Stomach (tissue), 9 donors: ENCODE results near the gene BABAM2. TPM values are rescaled to one million over a fixed set of nuclear protein-coding genes. Genes with fewer than 3 reads are reported as not detected.

Source experiments
- DNase-seq, 2 donors: peaks; one replicate each; pipeline versions ENCODE4 v3.0.0 to v3.0.0-alpha.2; 2013 to 2019
- H3K27ac ChIP-seq, 5 donors: fragments of 200-600 bp in 4 of 5; sonication (generic) in 4 of 5; one replicate each; pipeline ENCODE4 v1.5.1; 2013 to 2019; ENCODE audit warnings: mild to moderate bottlenecking in 1 of 5, moderate library complexity in 1 of 5
- H3K27me3 ChIP-seq, 3 donors: fragments of 200-600 bp; sonication (generic); one replicate each; pipeline ENCODE4 v1.5.1; 2017 to 2019; ENCODE audit warnings: mixed run types in 1 of 3
- H3K36me3 ChIP-seq, 4 donors: fragments of 200-600 bp; sonication (generic); 1 replicate in 3 of 4; 2 replicates in 1 of 4; pipeline ENCODE4 v1.5.1; 2016 to 2019
- H3K4me1 ChIP-seq, 4 donors: fragments of 200-600 bp; sonication (generic); one replicate each; pipeline ENCODE4 v1.5.1; 2016 to 2019
- H3K4me3 ChIP-seq, 4 donors: fragments of 200-600 bp; sonication (generic) in 3 of 4; one replicate each; pipeline ENCODE4 v1.5.1; 2016 to 2019; ENCODE audit warnings: mild to moderate bottlenecking in 1 of 4
- H3K9me3 ChIP-seq, 4 donors: fragments of 200-600 bp; sonication (generic); one replicate each; pipeline ENCODE4 v1.5.1; 2016 to 2019
- EP300 ChIP-seq: sonication (generic); formaldehyde crosslinking; IDR thresholded peaks from one replicate; pipeline ENCODE4 v1.6.1; 2017; ENCODE audit warnings: antibody characterized with exemption
- POLR2A ChIP-seq, 4 donors: fragments of 450-650 bp; IDR thresholded peaks; one replicate each; pipeline ENCODE4 v1.6.1; 2016; ENCODE audit warnings: antibody characterized with exemption in 4 of 4, control low read depth in 2 of 4, mild to moderate bottlenecking in 1 of 4, moderate library complexity in 1 of 4
- POLR2AphosphoS5 ChIP-seq, 3 donors: sonication (generic); formaldehyde crosslinking; IDR thresholded peaks; one replicate each; pipeline ENCODE4 v1.6.1; 2016; ENCODE audit warnings: antibody characterized with exemption in 3 of 3
- WGBS, 5 donors: extraction: QIAGEN DNeasy Blood & Tissue Kit in 3 of 5; methylation state at CpG; one replicate each; pipeline versions ENCODE4 v1.1.5 to v1.1.7; 2013 to 2018; 5-methylcytosine and 5-hydroxymethylcytosine counted together
- intact Hi-C: fragments of 100-400 bp; cut with DNase I; formaldehyde crosslinking; loops from one replicate; pipeline ENCODE4 v1.15.1; 2023; ENCODE audit warnings: low total_unique reads
- polyA plus RNA-seq, 3 donors: library from polyadenylated mRNA; stranded (reverse); fragments of 200-250 nt; gene quantifications; one replicate each; pipeline ENCODE4 v1.2.3, GENCODE V29; 2013
- total RNA-seq, 5 donors: library from RNA; depleted of rRNA; stranded (reverse); fragments of >200 nt; gene quantifications; one replicate each; pipeline versions ENCODE4 v1.1.0 to v1.2.3, GENCODE V29; 2014 to 2016
- TF ChIP-seq, protein P1 (sequence below), 7 experiments: fragments of 450-650 bp in 4 of 7; fragments of 200-600 bp in 3 of 7; sonication (generic) in 3 of 7; IDR thresholded peaks; one replicate each; pipeline ENCODE4 v1.5.1; 2016 to 2019; ENCODE audit warnings: antibody characterized with exemption in 7 of 7, control low read depth in 2 of 7, mild to moderate bottlenecking in 1 of 7
- donor health status: healthy with polysubstance abuse.
- donor health status: Bipolar disorder and iron deficiency.
- donor health status: healthy.

BABAM2 gene
- total and polyA plus RNA-seq, 8 donors, result 14.2 to 41.4 (median 22.8) TPM

GRCh38 chr2:27942612-27943547 is 52.4 kb downstream of the BABAM2 start:
- TF ChIP-seq EP300, result no peak
- no peak for TF ChIP-seq POLR2A (IDR thresholded peaks at IDR 0.05)
- TF ChIP-seq, protein P1, sequence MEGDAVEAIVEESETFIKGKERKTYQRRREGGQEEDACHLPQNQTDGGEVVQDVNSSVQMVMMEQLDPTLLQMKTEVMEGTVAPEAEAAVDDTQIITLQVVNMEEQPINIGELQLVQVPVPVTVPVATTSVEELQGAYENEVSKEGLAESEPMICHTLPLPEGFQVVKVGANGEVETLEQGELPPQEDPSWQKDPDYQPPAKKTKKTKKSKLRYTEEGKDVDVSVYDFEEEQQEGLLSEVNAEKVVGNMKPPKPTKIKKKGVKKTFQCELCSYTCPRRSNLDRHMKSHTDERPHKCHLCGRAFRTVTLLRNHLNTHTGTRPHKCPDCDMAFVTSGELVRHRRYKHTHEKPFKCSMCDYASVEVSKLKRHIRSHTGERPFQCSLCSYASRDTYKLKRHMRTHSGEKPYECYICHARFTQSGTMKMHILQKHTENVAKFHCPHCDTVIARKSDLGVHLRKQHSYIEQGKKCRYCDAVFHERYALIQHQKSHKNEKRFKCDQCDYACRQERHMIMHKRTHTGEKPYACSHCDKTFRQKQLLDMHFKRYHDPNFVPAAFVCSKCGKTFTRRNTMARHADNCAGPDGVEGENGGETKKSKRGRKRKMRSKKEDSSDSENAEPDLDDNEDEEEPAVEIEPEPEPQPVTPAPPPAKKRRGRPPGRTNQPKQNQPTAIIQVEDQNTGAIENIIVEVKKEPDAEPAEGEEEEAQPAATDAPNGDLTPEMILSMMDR (IDR thresholded peaks at IDR 0.05), result no peak
- TF ChIP-seq POLR2AphosphoS5 (IDR thresholded peaks at IDR 0.05), result no peak
- no peaks in the 10 kb centered on the region for H3K9me3 ChIP-seq

GRCh38 chr2:27946530-27947060 is 56.1 kb downstream of the BABAM2 start:
- H3K9me3 ChIP-seq, result no peaks in the 10 kb centered on the region
- no peak overlapping the region for H3K27ac ChIP-seq
- no peak overlapping the region for H3K4me3 ChIP-seq
- no peaks in the 10 kb centered on the region for H3K27me3 ChIP-seq
- H3K4me1 ChIP-seq, result peaks cover 0 to 18% (median 0%) of the 10 kb centered on the region in 4 donors
- intact Hi-C loops, result no loop called here
- H3K36me3 ChIP-seq, result peaks cover 0 to 5% (median 0%) of the 10 kb centered on the region in 4 donors
- no peak for TF ChIP-seq POLR2AphosphoS5 (IDR thresholded peaks at IDR 0.05)
- no peak for TF ChIP-seq POLR2A (IDR thresholded peaks at IDR 0.05)
- no peak for TF ChIP-seq EP300
- TF ChIP-seq, protein P1 (IDR thresholded peaks at IDR 0.05), result no peak
- 60 to 84% (median 76%) methylated on average over 5 of the region's 5 CpGs for WGBS, 5 donors
- no peak for DNase-seq

More at GRCh38 chr2:27942612-27943547, 52.4 kb downstream of the BABAM2 start:
- H3K4me1 ChIP-seq, result peaks cover 0 to 33% (median 2%) of the 10 kb centered on the region in 4 donors
- WGBS, 5 donors, result 91 to 97% (median 95%) methylated on average over 8 of the region's 8 CpGs
- H3K27me3 ChIP-seq, result no peaks in the 10 kb centered on the region
- no peak overlapping the region for H3K4me3 ChIP-seq
- no peak overlapping the region for H3K27ac ChIP-seq
- DNase-seq, result no peak
- H3K36me3 ChIP-seq, result peaks cover 0 to 5% (median 0%) of the 10 kb centered on the region in 4 donors
- intact Hi-C loops, result no loop called here

DNA sequence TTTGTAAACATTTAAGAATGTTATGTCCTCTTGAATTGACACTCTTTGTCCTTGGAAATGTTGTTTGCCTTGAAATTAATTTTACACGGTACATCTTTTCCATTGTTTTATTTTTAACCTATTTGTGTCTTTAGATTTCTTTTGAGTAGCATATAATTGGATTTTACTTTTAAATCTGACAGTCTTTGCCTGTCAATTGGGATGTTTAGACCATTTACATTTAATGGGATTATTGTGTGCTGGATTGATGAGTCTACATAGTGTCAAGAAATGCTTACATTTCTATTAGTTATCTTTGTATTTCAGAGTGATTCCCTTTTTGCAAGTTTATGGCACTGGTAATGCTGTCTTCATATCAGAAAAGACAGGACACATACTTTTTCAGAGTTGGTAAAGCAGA is 61.5 kb downstream of the BABAM2 start:
- Histone ChIP-seq H3K9me3 (no peaks in the 10 kb centered on the region), H3K27me3 (no peaks in the 10 kb centered on the region), H3K27ac (no peak overlapping the region), H3K36me3 (no peaks in the 10 kb centered on the region), H3K4me3 (no peak overlapping the region), H3K4me1 (peaks cover 3 to 39% (median 19%) of the 10 kb centered on the region in 4 donors)
- TF ChIP-seq POLR2AphosphoS5 (IDR thresholded peaks at IDR 0.05), result no peak
- TF ChIP-seq, protein P1 (IDR thresholded peaks at IDR 0.05), result no peak
- no peak for TF ChIP-seq EP300
- no peak for TF ChIP-seq POLR2A (IDR thresholded peaks at IDR 0.05)
- DNase-seq, result no peak
- intact Hi-C loops, result no loop called here
- WGBS, 5 donors, result 89 to 100% (median 96%) methylated on average over 1 of the region's 1 CpG

GRCh38 chr2:27953077-27953476 is 62.5 kb downstream of the BABAM2 start:
- Histone ChIP-seq H3K27me3 (no peaks in the 10 kb centered on the region), H3K9me3 (no peaks in the 10 kb centered on the region), H3K4me1 (peaks cover 3 to 43% (median 19%) of the 10 kb centered on the region in 4 donors), H3K27ac (no peak overlapping the region), H3K4me3 (no peak overlapping the region), H3K36me3 (no peaks in the 10 kb centered on the region)
- no peak for DNase-seq
- 95 to 98% (median 95%) methylated on average over 4 of the region's 4 CpGs for WGBS, 5 donors
- intact Hi-C loops, result no loop called here
- TF ChIP-seq POLR2AphosphoS5 (IDR thresholded peaks at IDR 0.05) (no peak), EP300 (no peak), POLR2A (IDR thresholded peaks at IDR 0.05) (no peak)
- TF ChIP-seq, protein P1 (IDR thresholded peaks at IDR 0.05), result no peak
